Progenitor cell of endocrine pancreas (in vitro differentiated cells): ENCODE data around the gene PARK7. TPM values are rescaled to one million over a fixed set of nuclear protein-coding genes. Genes with fewer than 3 reads are reported as not detected.

Source experiments
- DNase-seq: peaks from one replicate; pipeline ENCODE4 v3.0.0; 2021; ENCODE audit warnings: low spot score; ENCODE audit not compliant: unreplicated experiment
- H3K27ac Mint-ChIP-seq: 2 replicates; pipeline ENCODE4 v1.8.0; 2021; ENCODE audit warnings: mild to moderate bottlenecking, moderate library complexity, mixed read lengths
- H3K27me3 Mint-ChIP-seq: 2 replicates; pipeline ENCODE4 v1.8.0; 2021; ENCODE audit warnings: mixed read lengths
- H3K36me3 Mint-ChIP-seq: 2 replicates; pipeline ENCODE4 v1.8.0; 2022; ENCODE audit warnings: mixed read lengths; ENCODE audit not compliant: insufficient read depth
- H3K4me1 Mint-ChIP-seq: 2 replicates; pipeline ENCODE4 v1.8.0; 2021; ENCODE audit warnings: low read depth, mixed read lengths
- H3K4me3 Mint-ChIP-seq: 2 replicates; pipeline ENCODE4 v1.8.0; 2021; ENCODE audit warnings: low read depth, mild to moderate bottlenecking, moderate library complexity, mixed read lengths
- H3K9me3 Mint-ChIP-seq: 2 replicates; pipeline ENCODE4 v1.8.0; 2021; ENCODE audit warnings: low read depth, mixed read lengths
- CTCF ChIP-seq: fragments of 200-600 bp; sonication (generic); IDR thresholded peaks from one replicate; pipeline ENCODE4 v1.5.0; 2021; ENCODE audit warnings: antibody characterized with exemption, mild to moderate bottlenecking; ENCODE audit not compliant: unreplicated experiment
- total RNA-seq: library from RNA; stranded (reverse); gene quantifications from 2 replicates; pipeline ENCODE4 v1.2.1, GENCODE V29; 2021

Gene PARK7
- total RNA-seq, 1 donor from 2014 or later: 218 TPM

- TF ChIP-seq CTCF: no peak
- H3K9me3 Mint-ChIP-seq: no peaks in the 10 kb centered on the region
- H3K27me3 Mint-ChIP-seq: no peaks in the 10 kb centered on the region
- H3K4me3 Mint-ChIP-seq: no peak overlapping the region
- H3K27ac Mint-ChIP-seq: no peak overlapping the region
- no peak for DNase-seq
- H3K4me1 Mint-ChIP-seq: peaks cover 1% of the 10 kb centered on the region
- H3K36me3 Mint-ChIP-seq: peaks cover 35% of the 10 kb centered on the region
Observed at GRCh38 chr1:7967651-7968050, 6.1 kb downstream of the PARK7 start.

GRCh38 chr1:7970246-7970645 is 8.7 kb downstream of the PARK7 start:
- DNase-seq: no peak
- H3K9me3 Mint-ChIP-seq: no peaks in the 10 kb centered on the region
- no peaks in the 10 kb centered on the region for H3K27me3 Mint-ChIP-seq
- no peak for TF ChIP-seq CTCF
- H3K36me3 Mint-ChIP-seq: peaks cover 32% of the 10 kb centered on the region
- no peaks in the 10 kb centered on the region for H3K4me1 Mint-ChIP-seq
- H3K27ac Mint-ChIP-seq: no peak overlapping the region
- H3K4me3 Mint-ChIP-seq: no peak overlapping the region

- Mint-ChIP-seq H3K27ac (no peak overlapping the region), H3K36me3 (peaks cover 31% of the 10 kb centered on the region), H3K4me3 (no peak overlapping the region), H3K4me1 (no peaks in the 10 kb centered on the region), H3K9me3 (no peaks in the 10 kb centered on the region), H3K27me3 (no peaks in the 10 kb centered on the region)
- TF ChIP-seq CTCF: no peak
- no peak for DNase-seq
Observed at GRCh38 chr1:7971024-7971423, 9.5 kb downstream of the PARK7 start.

GRCh38 chr1:7972285-7972684 is 10.8 kb downstream of the PARK7 start:
- Mint-ChIP-seq H3K36me3 (peaks cover 27% of the 10 kb centered on the region), H3K27ac (no peak overlapping the region), H3K9me3 (no peaks in the 10 kb centered on the region), H3K27me3 (no peaks in the 10 kb centered on the region), H3K4me3 (no peak overlapping the region), H3K4me1 (no peaks in the 10 kb centered on the region)
- no peak for DNase-seq
- no peak for TF ChIP-seq CTCF

- no peak for DNase-seq
- Mint-ChIP-seq H3K27me3 (no peaks in the 10 kb centered on the region), H3K4me3 (no peak overlapping the region), H3K36me3 (peaks cover 31% of the 10 kb centered on the region), H3K4me1 (no peaks in the 10 kb centered on the region), H3K9me3 (no peaks in the 10 kb centered on the region), H3K27ac (no peak overlapping the region)
- no peak for TF ChIP-seq CTCF
Observed at GRCh38 chr1:7973086-7973485, 11.6 kb downstream of the PARK7 start.
